GM12872 (cell line): ENCODE data around the gene SLC7A4.

Source experiments
- CTCF ChIP-seq: IDR thresholded peaks from 3 replicates; pipeline ENCODE4 v1.5.1; 2011; ENCODE audit warnings: low read depth, mild to moderate bottlenecking, low read length, moderate library complexity; ENCODE audit not compliant: insufficient read depth

Gene SLC7A4

GRCh38 chr22:21034989-21035388, 2.6 kb upstream of the SLC7A4 start:
- TF ChIP-seq CTCF: no peak

GRCh38 chr22:21033895-21034294, 1.5 kb upstream of the SLC7A4 start:
- no peak for TF ChIP-seq CTCF

GRCh38 chr22:21032868-21033688, 717 bp upstream of the SLC7A4 start:
- no peak for TF ChIP-seq CTCF

GRCh38 chr22:21031545-21032036, 770 bp downstream of the SLC7A4 start:
- no peak for TF ChIP-seq CTCF

GRCh38 chr22:21030621-21031544, 1.5 kb downstream of the SLC7A4 start:
- no peak for TF ChIP-seq CTCF

- no peak for TF ChIP-seq CTCF
These were observed 2.3 kb downstream of the SLC7A4 start for GRCh38 chr22:21030032-21030431.

GRCh38 chr22:21029486-21030025, 2.8 kb downstream of the SLC7A4 start:
- no peak for TF ChIP-seq CTCF
